HCT116 (cell line): Measurements from ENCODE around the gene ZCCHC9. TPM values are rescaled to one million over a fixed set of nuclear protein-coding genes. Genes with fewer than 3 reads are reported as not detected.
A peak's percentile ranks its signal among the peaks of the same experiment; 100 is the strongest.

ENCODE experiments used
- ATF3 ChIP-seq: IDR thresholded peaks from 2 replicates; pipeline ENCODE4 v1.6.1; 2012
- CBX3 ChIP-seq: IDR thresholded peaks from 2 replicates; pipeline ENCODE4 v1.6.1; 2012; ENCODE audit warnings: low read depth
- CTCF ChIP-seq, 3 experiments: fragments of 200-600 bp in 1 of 3; sonication (generic) in 1 of 3; IDR thresholded peaks in 2 of 3; conservative IDR thresholded peaks in 1 of 3; 2 replicates each; pipeline ENCODE4 v1.5.1; 2012 to 2017; ENCODE audit warnings: low read depth in 2 of 3, low read length in 2 of 3, antibody characterized with exemption in 1 of 3, borderline replicate concordance in 1 of 3, control low read depth in 1 of 3, mild to moderate bottlenecking in 1 of 3, mixed read lengths in 1 of 3, mixed run types in 1 of 3, moderate library complexity in 1 of 3; ENCODE audit not compliant: insufficient read depth in 1 of 3
- ELF1 ChIP-seq: IDR thresholded peaks from 2 replicates; pipeline ENCODE4 v1.6.1; 2012; ENCODE audit warnings: low read depth, borderline replicate concordance
- EZH2 ChIP-seq: fragments of 200-600 bp; sonication (generic); IDR thresholded peaks from 2 replicates; pipeline ENCODE4 v1.6.1; 2017; ENCODE audit warnings: antibody characterized with exemption, mixed run types
- FOSL1 ChIP-seq: IDR thresholded peaks from 2 replicates; pipeline ENCODE4 v1.6.1; 2012; ENCODE audit warnings: low read depth
- POLR2A ChIP-seq: IDR thresholded peaks from 2 replicates; pipeline ENCODE4 v1.7.0; 2011; ENCODE audit warnings: borderline replicate concordance; ENCODE audit not compliant: insufficient read depth, insufficient read length; ENCODE audit errors: extremely low read depth
- SIN3A ChIP-seq: IDR thresholded peaks from 2 replicates; pipeline ENCODE4 v1.6.1; 2012; ENCODE audit warnings: low read depth
- SRF ChIP-seq: IDR thresholded peaks from 2 replicates; pipeline ENCODE4 v1.6.1; 2012; ENCODE audit warnings: low read depth
- TCF7L2 ChIP-seq: IDR thresholded peaks from 2 replicates; pipeline ENCODE4 v1.7.0; 2011; ENCODE audit warnings: borderline replicate concordance, inconsistent platforms; ENCODE audit not compliant: insufficient read depth, insufficient read length; ENCODE audit errors: extremely low read depth
- YY1 ChIP-seq: IDR thresholded peaks from 2 replicates; pipeline ENCODE4 v1.6.1; 2011; ENCODE audit warnings: low read length, low read depth, moderate library complexity, mild to moderate bottlenecking; ENCODE audit not compliant: insufficient replicate concordance; ENCODE audit errors: extremely low read depth
- ZFX ChIP-seq: fragments of 450-650 bp; IDR thresholded peaks from 2 replicates; pipeline ENCODE4 v1.6.1; 2017
- ZNF274 ChIP-seq: fragments of 200-500 bp; sonication (Bioruptor generic); IDR thresholded peaks from 2 replicates; pipeline ENCODE4 v1.6.1; 2014; ENCODE audit warnings: mild to moderate bottlenecking, low read depth, low read length, inconsistent platforms
- total RNA-seq: library from RNA; stranded (reverse); gene quantifications from one replicate; pipeline ENCODE4 v1.2.1, GENCODE V29; 2021; ENCODE audit not compliant: unreplicated experiment

Gene ZCCHC9
- total RNA-seq, 1 experiment from 2014 or later, result 33.7 TPM

GRCh38 chr5:81268521-81269196 is 32.7 kb upstream of the ZCCHC9 start (continued):
- peak; percentile 47; the same call in 1 of the 2 replicates for TF ChIP-seq SRF
- TF ChIP-seq SIN3A, result peak; percentile 58; the same call in 1 of the 2 replicates
- no peak for TF ChIP-seq YY1
- TF ChIP-seq FOSL1, result peak; percentile 59
- TF ChIP-seq ELF1, result no peak
- no peak for TF ChIP-seq POLR2A
- TF ChIP-seq ZFX, result no peak
- no peak for TF ChIP-seq CTCF (IDR thresholded peaks at IDR 0.05 in 2 of 3, conservative IDR thresholded peaks at IDR 0.05 in 1 of 3; ENCODE audit: borderline replicate concordance in 1 of 3, insufficient read depth in 1 of 3, low read depth in 2 of 3, low read length in 2 of 3)
- TF ChIP-seq CBX3, result peak; percentile 59; the same call in 1 of the 2 replicates
- TF ChIP-seq ZNF274, result no peak
- TF ChIP-seq TCF7L2, result peak; percentile 79
- no peak for TF ChIP-seq ATF3
- TF ChIP-seq EZH2, result no peak
